B cell (primary cell): ENCODE data around the gene PLCB1. TPM values are rescaled to one million over a fixed set of nuclear protein-coding genes. Genes with fewer than 3 reads are reported as not detected.

Source experiments
- ATAC-seq: fragments of 200-7000 bp; cut with Tn5 transposase; one replicate; pipeline ENCODE4 v1.10.0; 2021; ENCODE audit warnings: low read depth, mild to moderate bottlenecking, moderate number of reproducible peaks, moderate library complexity
- CTCF ChIA-PET: fragments of 350-600 bp; sonication (Branson Sonifier 250); formaldehyde crosslinking; loops from one replicate; lab custom pipeline; 2021; ENCODE audit warnings: antibody characterized with exemption, inconsistent platforms; lab: Charles Lee
- POLR2A ChIA-PET: fragments of 350-600 bp; sonication (Branson Sonifier 250); formaldehyde crosslinking; loops from one replicate; lab custom pipeline; 2021; ENCODE audit warnings: antibody characterized with exemption; lab: Charles Lee
- DNase-seq: peaks from one replicate; pipeline ENCODE4 v3.0.0; 2013
- H2AFZ ChIP-seq: 2 replicates; pipeline ENCODE4 v1.6.1; 2012; ENCODE audit warnings: mild to moderate bottlenecking, low read depth, low read length; ENCODE audit not compliant: insufficient read depth, poor library complexity, severe bottlenecking
- H3K27ac ChIP-seq, 2 donors: 1 replicate in 1 of 2; 2 replicates in 1 of 2; pipeline ENCODE4 v1.5.1; 2012 to 2013; ENCODE audit warnings: low read length in 2 of 2, mild to moderate bottlenecking in 2 of 2, moderate library complexity in 1 of 2
- H3K27me3 ChIP-seq, 4 experiments: fragments of 200-600 bp in 1 of 4; sonication (generic) in 1 of 4; replicated peaks in 1 of 4; 1 replicate in 2 of 4; 2 replicates in 2 of 4; pipeline versions ENCODE4 v1.6.1 to v1.7.0; 2013 to 2016; ENCODE audit warnings: low read length in 3 of 4, mild to moderate bottlenecking in 2 of 4, mixed read lengths in 1 of 4, moderate library complexity in 1 of 4; ENCODE audit not compliant: insufficient read depth in 4 of 4, control insufficient read depth in 3 of 4; ENCODE audit errors: control extremely low read depth in 1 of 4
- H3K36me3 ChIP-seq, 2 experiments: replicated peaks in 1 of 2; 1 replicate in 1 of 2; 2 replicates in 1 of 2; pipeline versions ENCODE4 v1.6.1 to v1.7.1; 2013; ENCODE audit warnings: low read length in 1 of 2; ENCODE audit not compliant: insufficient read depth in 2 of 2, control insufficient read depth in 1 of 2; ENCODE audit errors: control extremely low read depth in 1 of 2, extremely low read depth in 1 of 2
- H3K4me1 ChIP-seq, 2 donors: fragments of 200-600 bp in 1 of 2; sonication (generic) in 1 of 2; 1 replicate in 1 of 2; 2 replicates in 1 of 2; pipeline versions ENCODE4 v1.5.1 to v1.6.1; 2013 to 2017; ENCODE audit warnings: low read length in 2 of 2; ENCODE audit not compliant: control insufficient read depth in 2 of 2, insufficient read depth in 2 of 2
- H3K4me2 ChIP-seq: replicated peaks from 2 replicates; pipeline ENCODE3; 2012; ENCODE audit warnings: mild to moderate bottlenecking, low read depth, low read length; ENCODE audit not compliant: poor library complexity, severe bottlenecking
- H3K4me3 ChIP-seq, 5 experiments: fragments of 200-600 bp in 1 of 5; sonication (generic) in 1 of 5; 1 replicate in 3 of 5; 2 replicates in 2 of 5; pipeline versions ENCODE4 v1.5.1 to v1.7.0; 2011 to 2016; ENCODE audit warnings: low read length in 4 of 5, mild to moderate bottlenecking in 4 of 5, low read depth in 2 of 5, control low read depth in 1 of 5, moderate library complexity in 1 of 5; ENCODE audit not compliant: insufficient read depth in 1 of 5; ENCODE audit errors: control extremely low read depth in 1 of 5, extremely low read depth in 1 of 5
- H3K79me2 ChIP-seq: fragments of 200-600 bp; sonication (generic); one replicate; pipeline ENCODE4 v1.6.0; 2016; ENCODE audit warnings: low read length; ENCODE audit not compliant: control insufficient read depth, insufficient read depth
- H3K9ac ChIP-seq: fragments of 200-600 bp; sonication (generic); 2 replicates; pipeline ENCODE4 v1.6.1; 2017; ENCODE audit warnings: mild to moderate bottlenecking, low read length, moderate library complexity
- H3K9me3 ChIP-seq, 3 donors: one replicate each; pipeline versions ENCODE4 v1.6.1 to v1.7.1; 2013; ENCODE audit warnings: low read length in 2 of 3; ENCODE audit not compliant: control insufficient read depth in 2 of 3, insufficient read depth in 1 of 3; ENCODE audit errors: control extremely low read depth in 1 of 3
- H4K20me1 ChIP-seq: 2 replicates; pipeline ENCODE4 v1.6.0; 2012; ENCODE audit warnings: mild to moderate bottlenecking, low read length; ENCODE audit not compliant: insufficient read depth, control insufficient read depth, poor library complexity, severe bottlenecking
- H3K27ac Mint-ChIP-seq: one replicate; pipeline ENCODE4 v1.8.0; 2021; ENCODE audit warnings: mixed read lengths
- H3K27me3 Mint-ChIP-seq: one replicate; pipeline ENCODE4 v1.8.0; 2021; ENCODE audit warnings: mixed read lengths
- H3K4me1 Mint-ChIP-seq: one replicate; pipeline ENCODE4 v1.8.0; 2021; ENCODE audit warnings: mixed read lengths
- H3K4me3 Mint-ChIP-seq: one replicate; pipeline ENCODE4 v1.8.0; 2021; ENCODE audit warnings: mixed read lengths
- H3K9me3 Mint-ChIP-seq: one replicate; pipeline ENCODE4 v1.8.0; 2022; ENCODE audit warnings: mixed read lengths; ENCODE audit not compliant: insufficient read depth
- EZH2 ChIP-seq: IDR thresholded peaks from 2 replicates; pipeline ENCODE4 v1.6.1; 2012; ENCODE audit warnings: borderline replicate concordance, low read depth, mild to moderate bottlenecking, moderate library complexity, low read length; ENCODE audit not compliant: insufficient read depth, poor library complexity, severe bottlenecking
- WGBS: methylation state at CpG from one replicate; pipeline ENCODE4 v1.1.5; 2013; ENCODE audit warnings: missing lambda C conversion rate; ENCODE audit not compliant: insufficient coverage; 5-methylcytosine and 5-hydroxymethylcytosine counted together
- intact Hi-C: fragments of 100-400 bp; cut with micrococcal nuclease; formaldehyde crosslinking; loops from one replicate; pipeline ENCODE4 v1.10.0; 2022
- polyA plus RNA-seq: library from polyadenylated mRNA; depleted of rRNA; stranded (reverse); fragments of >200 nt; gene quantifications from 2 replicates; pipeline ENCODE4 v1.2.3, GENCODE V29; 2012
- total RNA-seq, 2 donors: library from RNA; stranded (reverse); fragments of 120-200 nt in 1 of 2; gene quantifications; 1 replicate in 1 of 2; 2 replicates in 1 of 2; pipeline versions ENCODE4 v1.2.3 to v1.2.4, GENCODE V29; 2013 to 2022
- TF ChIP-seq, protein P1 (sequence below): fragments of 200-600 bp; IDR thresholded peaks from one replicate; pipeline ENCODE4 v1.8.0; 2022; ENCODE audit warnings: antibody characterized with exemption, mild to moderate bottlenecking

Gene PLCB1
- total and polyA plus RNA-seq, 2 donors (not counting 1 experiment from before 2014, with no cell fraction given): 0.18 to 0.47 TPM

DNA sequence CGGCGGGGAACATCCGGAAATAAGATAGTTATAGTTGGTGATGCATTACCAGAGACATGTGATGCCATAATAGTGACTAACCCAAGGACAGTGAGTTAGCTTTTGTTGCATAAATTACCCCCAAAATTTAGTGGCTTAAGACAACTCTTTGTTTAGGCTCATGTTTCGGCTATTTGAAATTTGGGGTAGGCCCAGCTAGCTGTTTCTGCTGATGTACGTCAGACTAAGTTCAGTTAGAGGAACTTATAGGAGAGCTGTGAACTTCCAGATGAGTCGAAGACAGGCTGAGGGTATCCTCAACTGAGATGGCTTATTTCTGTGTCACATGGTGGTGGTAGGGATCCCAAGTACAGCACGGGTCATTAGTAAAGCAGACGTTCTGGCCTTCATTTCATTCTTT, 366.5 kb downstream of the PLCB1 start:
- POLR2A ChIA-PET: no interaction called here
- intact Hi-C loops: no loop called here
- Histone ChIP-seq H3K27ac (no peak overlapping the region), H2AFZ (no peak overlapping the region), H3K27me3 (no peaks in the 10 kb centered on the region), H4K20me1 (no peaks in the 10 kb centered on the region), H3K4me3 (no peak overlapping the region), H3K4me2 (no peak overlapping the region), H3K9me3 (no peaks in the 10 kb centered on the region), H3K4me1 (no peaks in the 10 kb centered on the region), H3K79me2 (no peaks in the 10 kb centered on the region), H3K36me3 (no peaks in the 10 kb centered on the region), H3K9ac (no peak overlapping the region)
- Mint-ChIP-seq H3K27ac (no peak overlapping the region), H3K4me3 (no peak overlapping the region), H3K9me3 (no peaks in the 10 kb centered on the region), H3K27me3 (no peaks in the 10 kb centered on the region), H3K4me1 (no peaks in the 10 kb centered on the region)
- ATAC-seq (no peak), DNase-seq (no peak)
- CTCF ChIA-PET: no interaction called here
- no peak for TF ChIP-seq EZH2
- TF ChIP-seq, protein P1, sequence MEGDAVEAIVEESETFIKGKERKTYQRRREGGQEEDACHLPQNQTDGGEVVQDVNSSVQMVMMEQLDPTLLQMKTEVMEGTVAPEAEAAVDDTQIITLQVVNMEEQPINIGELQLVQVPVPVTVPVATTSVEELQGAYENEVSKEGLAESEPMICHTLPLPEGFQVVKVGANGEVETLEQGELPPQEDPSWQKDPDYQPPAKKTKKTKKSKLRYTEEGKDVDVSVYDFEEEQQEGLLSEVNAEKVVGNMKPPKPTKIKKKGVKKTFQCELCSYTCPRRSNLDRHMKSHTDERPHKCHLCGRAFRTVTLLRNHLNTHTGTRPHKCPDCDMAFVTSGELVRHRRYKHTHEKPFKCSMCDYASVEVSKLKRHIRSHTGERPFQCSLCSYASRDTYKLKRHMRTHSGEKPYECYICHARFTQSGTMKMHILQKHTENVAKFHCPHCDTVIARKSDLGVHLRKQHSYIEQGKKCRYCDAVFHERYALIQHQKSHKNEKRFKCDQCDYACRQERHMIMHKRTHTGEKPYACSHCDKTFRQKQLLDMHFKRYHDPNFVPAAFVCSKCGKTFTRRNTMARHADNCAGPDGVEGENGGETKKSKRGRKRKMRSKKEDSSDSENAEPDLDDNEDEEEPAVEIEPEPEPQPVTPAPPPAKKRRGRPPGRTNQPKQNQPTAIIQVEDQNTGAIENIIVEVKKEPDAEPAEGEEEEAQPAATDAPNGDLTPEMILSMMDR: no peak
- WGBS: 98% methylated on average over 5 of the region's 8 CpGs

DNA sequence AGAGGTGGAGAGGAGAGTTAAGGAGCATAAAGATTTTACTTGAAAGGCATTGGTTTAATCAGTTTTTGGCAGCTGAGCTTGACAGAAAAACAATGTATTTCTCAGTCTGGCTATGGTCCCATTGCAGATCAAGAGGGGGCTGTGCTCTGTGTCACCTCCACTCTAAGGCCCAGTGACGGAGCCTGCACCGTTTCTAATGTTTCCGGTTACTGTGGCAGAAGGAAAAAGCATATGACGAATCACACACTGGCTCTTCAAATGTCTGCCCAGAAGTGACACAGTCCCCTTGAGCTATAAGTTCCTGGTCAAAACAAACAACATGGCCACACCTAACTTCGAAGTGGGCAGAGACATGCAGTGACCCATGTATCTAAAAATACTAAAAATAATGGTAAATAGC, 372.0 kb downstream of the PLCB1 start:
- CTCF ChIA-PET: no interaction called here
- intact Hi-C loops: no loop called here
- Histone ChIP-seq H4K20me1 (no peaks in the 10 kb centered on the region), H3K27me3 (no peaks in the 10 kb centered on the region), H3K9me3 (no peaks in the 10 kb centered on the region), H3K9ac (no peak overlapping the region), H3K27ac (no peak overlapping the region), H3K4me3 (no peak overlapping the region), H3K79me2 (no peaks in the 10 kb centered on the region), H3K36me3 (no peaks in the 10 kb centered on the region), H3K4me2 (no peak overlapping the region), H3K4me1 (no peaks in the 10 kb centered on the region), H2AFZ (no peak overlapping the region)
- DNase-seq (no peak), ATAC-seq (no peak)
- TF ChIP-seq EZH2: no peak
- TF ChIP-seq, protein P1: no peak
- POLR2A ChIA-PET: no interaction called here
- Mint-ChIP-seq H3K27me3 (no peaks in the 10 kb centered on the region), H3K4me3 (no peak overlapping the region), H3K27ac (no peak overlapping the region), H3K9me3 (no peaks in the 10 kb centered on the region), H3K4me1 (no peaks in the 10 kb centered on the region)
- WGBS: 86% methylated on average over 4 of the region's 5 CpGs
